K562 (cell line): Measurements from ENCODE around the gene TRABD2B.

Experiments
- BRF1 ChIP-seq: IDR thresholded peaks from 3 replicates; pipeline ENCODE4 v1.6.1; 2011; ENCODE audit warnings: borderline replicate concordance, mild to moderate bottlenecking; ENCODE audit not compliant: insufficient read length; ENCODE audit errors: extremely low read depth
- CTCF ChIP-seq, 3 experiments: IDR thresholded peaks in 2 of 3; conservative IDR thresholded peaks in 1 of 3; 2 replicates each; pipeline ENCODE4 v1.5.1; 2011 to 2012; ENCODE audit warnings: low read length in 3 of 3, mild to moderate bottlenecking in 3 of 3, control low read depth in 2 of 3, improper control_type of control experiment in 1 of 3, inconsistent platforms in 1 of 3, low read depth in 1 of 3, mixed read lengths in 1 of 3, moderate library complexity in 1 of 3; ENCODE audit not compliant: insufficient read depth in 2 of 3
- EZH2 ChIP-seq: IDR thresholded peaks from 2 replicates; pipeline ENCODE4 v1.6.1; 2012; ENCODE audit warnings: low read depth, mild to moderate bottlenecking, inconsistent platforms, low read length, borderline replicate concordance
- HMGXB4 ChIP-seq: sonication (generic); formaldehyde crosslinking; IDR thresholded peaks from 2 replicates; pipeline ENCODE4 v1.8.1; 2023; ENCODE audit warnings: mild to moderate bottlenecking, missing genetic modification reagents
- KDM2B ChIP-seq: fragments of 250-450 bp; sonication (Bioruptor Pico); IDR thresholded peaks from 2 replicates; pipeline ENCODE4 v1.8.0; 2021; ENCODE audit warnings: mild to moderate bottlenecking, moderate library complexity
- NR2C1 ChIP-seq, 2 experiments: fragments of 450-650 bp; IDR thresholded peaks; 2 replicates each; pipeline ENCODE4 v1.6.1; 2017; ENCODE audit warnings: mild to moderate bottlenecking in 2 of 2, antibody characterized with exemption in 1 of 2, inconsistent platforms in 1 of 2, missing compliant biosample characterization in 1 of 2, missing genetic modification characterization in 1 of 2
- NRF1 ChIP-seq, 2 experiments: fragments of 450-650 bp; IDR thresholded peaks in 1 of 2; conservative IDR thresholded peaks in 1 of 2; 2 replicates each; pipeline ENCODE4 v1.6.1; 2014; ENCODE audit warnings: mild to moderate bottlenecking in 2 of 2
- POLR2A ChIP-seq: fragments of 450-650 bp; conservative IDR thresholded peaks from 2 replicates; pipeline ENCODE4 v1.6.1; 2016
- PPARD ChIP-seq: fragments of 250-450 bp; sonication (Bioruptor Pico); IDR thresholded peaks from 2 replicates; pipeline ENCODE4 v1.8.0; 2022; ENCODE audit warnings: inconsistent platforms, mild to moderate bottlenecking, moderate library complexity
- REST ChIP-seq, 2 experiments: fragments of 450-650 bp; formaldehyde crosslinking in 1 of 2; IDR thresholded peaks; 2 replicates each; pipeline versions ENCODE4 v1.4.0 to v1.6.1; 2014 to 2020; ENCODE audit warnings: mild to moderate bottlenecking in 2 of 2, borderline replicate concordance in 1 of 2, low read depth in 1 of 2
- SMAD3 ChIP-seq: fragments of 450-650 bp; formaldehyde crosslinking; conservative IDR thresholded peaks from 2 replicates; pipeline ENCODE4 v1.4.0; 2020; ENCODE audit warnings: mild to moderate bottlenecking
- ZNF274 ChIP-seq: IDR thresholded peaks from 2 replicates; pipeline ENCODE4 v1.6.1; 2011; ENCODE audit warnings: low read depth, mild to moderate bottlenecking, low read length, moderate library complexity, borderline replicate concordance
- ZNF512 ChIP-seq: IDR thresholded peaks from 2 replicates; pipeline ENCODE4 v1.6.1; 2016; ENCODE audit warnings: missing genetic modification characterization, missing compliant biosample characterization
- ZNF76 ChIP-seq: fragments of 250-450 bp; sonication (Bioruptor Pico); IDR thresholded peaks from 2 replicates; pipeline ENCODE4 v1.4.0; 2020; ENCODE audit warnings: mild to moderate bottlenecking, moderate library complexity, borderline replicate concordance

- TF ChIP-seq PPARD (no peak), ZNF76 (no peak), KDM2B (CRISPR knock-in tag) (no peak), EZH2 (no peak), CTCF (IDR thresholded peaks at IDR 0.05 in 2 of 3, conservative IDR thresholded peaks at IDR 0.05 in 1 of 3; ENCODE audit: insufficient read depth in 2 of 3, low read depth in 1 of 3, low read length in 3 of 3) (no peak), NRF1 (conservative IDR thresholded peaks at IDR 0.05 in 1 of 2, IDR thresholded peaks at IDR 0.05 in 1 of 2) (no peak), NR2C1 (IDR thresholded peaks at IDR 0.05) (no peak), NR2C1 (tag; IDR thresholded peaks at IDR 0.05) (no peak), ZNF274 (no peak), HMGXB4 (no peak), SMAD3 (CRISPR knock-in tag) (no peak), ZNF512 (tag) (no peak), POLR2A (no peak), REST (IDR thresholded peaks at IDR 0.05; ENCODE audit: borderline replicate concordance) (no peak), REST (CRISPR knock-in tag; IDR thresholded peaks at IDR 0.05; ENCODE audit: low read depth) (no peak), BRF1 (no peak)
Observed at GRCh38 chr1:47816325-47817071, 180.7 kb downstream of the TRABD2B start.
